Kasumi-1 (cell line): ENCODE results near the gene NBPF15.
"Not testable (repeated sequence)": the region's sequence is repeated elsewhere in the genome, so short reads cannot be mapped to it uniquely, and the experiment has no call there.

Experiments used
- DNase-seq, 2 experiments: peaks; one replicate each; lab custom pipeline; 2025; lab: John Stamatoyannopoulos, UW

Gene NBPF15

GRCh38 chr1:144461136-144461759 lies at the start of gene NBPF15:
Gene NBPF15, minus strand, starts transcription at chr1:144461669. Its CDS starts 21,666 bp downstream, at chr1:144440003.
- not testable (repeated sequence) for DNase-seq

GRCh38 chr1:144496429-144496828 lies 35.0 kb upstream of the NBPF15 start:
- DNase-seq, result not testable (repeated sequence)

- not testable (repeated sequence) for DNase-seq
Observed at GRCh38 chr1:144494130-144494529, 32.7 kb upstream of the NBPF15 start.

- DNase-seq, result not testable (repeated sequence)
Observed at GRCh38 chr1:144490394-144490793, 28.9 kb upstream of the NBPF15 start.

- DNase-seq, result not testable (repeated sequence)
Observed at GRCh38 chr1:144487002-144487401, 25.5 kb upstream of the NBPF15 start.

- not testable (repeated sequence) for DNase-seq
Observed at GRCh38 chr1:144485048-144485993, 23.9 kb upstream of the NBPF15 start.

GRCh38 chr1:144473897-144474296 lies 12.4 kb upstream of the NBPF15 start:
- DNase-seq, result not testable (repeated sequence)

GRCh38 chr1:144471434-144471833 lies 10.0 kb upstream of the NBPF15 start:
- DNase-seq, result not testable (repeated sequence)

- DNase-seq, result not testable (repeated sequence)
Observed at GRCh38 chr1:144461778-144462177, 309 bp upstream of the NBPF15 start.

GRCh38 chr1:144460686-144461085 lies 783 bp downstream of the NBPF15 start:
- not testable (repeated sequence) for DNase-seq

- not testable (repeated sequence) for DNase-seq
Observed at GRCh38 chr1:144442402-144442801, 19.1 kb downstream of the NBPF15 start.

- DNase-seq, result not testable (repeated sequence)
Observed at GRCh38 chr1:144439737-144440136, 21.7 kb downstream of the NBPF15 start.

GRCh38 chr1:144418891-144419694 lies 42.4 kb downstream of the NBPF15 start:
- not testable (repeated sequence) for DNase-seq

GRCh38 chr1:144413404-144414118 lies 47.9 kb downstream of the NBPF15 start:
- DNase-seq, result not testable (repeated sequence)

GRCh38 chr1:144412491-144413403 lies 48.7 kb downstream of the NBPF15 start:
- DNase-seq, result peak in 1 of 2 experiments; percentile 1

GRCh38 chr1:144412068-144412471 lies 49.4 kb downstream of the NBPF15 start:
- DNase-seq, result not testable (repeated sequence)

- DNase-seq, result not testable (repeated sequence)
Observed at GRCh38 chr1:144402807-144403206, 58.7 kb downstream of the NBPF15 start.

GRCh38 chr1:144371651-144372050 lies 89.8 kb downstream of the NBPF15 start:
- DNase-seq, result not testable (repeated sequence)
